Natural killer cell (primary cell): ENCODE data around the gene DEFB132. TPM values are rescaled to one million over a fixed set of nuclear protein-coding genes. Genes with fewer than 3 reads are reported as not detected.

Experiments used
- ATAC-seq, 3 donors: fragments of 150-1000 bp in 2 of 3; fragments of 200-7000 bp in 1 of 3; cut with Tn5 transposase; 1 replicate in 1 of 3; 2 replicates in 2 of 3; pipeline ENCODE4 v1.10.0; 2021; ENCODE audit warnings: mild to moderate bottlenecking in 2 of 3, moderate library complexity in 2 of 3
- DNase-seq, 2 donors: peaks; one replicate each; pipeline versions ENCODE4 v3.0.0 to v3.0.0-alpha.2; 2013 to 2021; ENCODE audit warnings: mixed read lengths in 1 of 2
- H3K27ac ChIP-seq: one replicate; pipeline ENCODE4 v1.5.1; 2013; ENCODE audit warnings: mild to moderate bottlenecking, low read length
- H3K27me3 ChIP-seq: one replicate; pipeline ENCODE4 v1.6.1; 2013; ENCODE audit warnings: low read length; ENCODE audit not compliant: control insufficient read depth, insufficient read depth
- H3K36me3 ChIP-seq: one replicate; pipeline ENCODE4 v1.6.1; 2013; ENCODE audit warnings: low read length; ENCODE audit not compliant: control insufficient read depth, insufficient read depth
- H3K4me1 ChIP-seq: one replicate; pipeline ENCODE4 v1.6.1; 2013; ENCODE audit warnings: low read length; ENCODE audit not compliant: control insufficient read depth, insufficient read depth
- H3K4me3 ChIP-seq: one replicate; pipeline ENCODE4 v1.5.1; 2013; ENCODE audit warnings: low read length
- H3K9me3 ChIP-seq: one replicate; pipeline ENCODE4 v1.6.1; 2013; ENCODE audit warnings: low read length; ENCODE audit not compliant: control insufficient read depth, insufficient read depth
- H3K27ac Mint-ChIP-seq, 2 donors: one replicate each; pipeline ENCODE4 v1.8.0; 2022; ENCODE audit warnings: mild to moderate bottlenecking in 2 of 2, mixed read lengths in 2 of 2, moderate library complexity in 1 of 2
- H3K27me3 Mint-ChIP-seq, 2 donors: one replicate each; pipeline ENCODE4 v1.8.0; 2022; ENCODE audit warnings: low read depth in 2 of 2, mixed read lengths in 2 of 2
- H3K36me3 Mint-ChIP-seq: one replicate; pipeline ENCODE4 v1.8.0; 2022; ENCODE audit warnings: mixed read lengths
- H3K4me1 Mint-ChIP-seq, 2 donors: one replicate each; pipeline ENCODE4 v1.8.0; 2022; ENCODE audit warnings: mixed read lengths in 2 of 2
- H3K4me3 Mint-ChIP-seq: one replicate; pipeline ENCODE4 v1.8.0; 2022; ENCODE audit warnings: mild to moderate bottlenecking, moderate library complexity, mixed read lengths
- H3K9me3 Mint-ChIP-seq, 2 donors: one replicate each; pipeline ENCODE4 v1.8.0; 2022; ENCODE audit warnings: mixed read lengths in 2 of 2
- CTCF ChIP-seq: fragments of 200-600 bp; IDR thresholded peaks from one replicate; pipeline ENCODE4 v1.8.0; 2022; ENCODE audit warnings: antibody characterized with exemption
- WGBS: methylation state at CpG from one replicate; pipeline ENCODE4 v1.1.7; 2013; ENCODE audit warnings: missing lambda C conversion rate; ENCODE audit not compliant: insufficient coverage; 5-methylcytosine and 5-hydroxymethylcytosine counted together
- intact Hi-C: fragments of 100-400 bp; cut with micrococcal nuclease; formaldehyde crosslinking; loops from one replicate; pipeline ENCODE4 v1.14.2; 2022
- total RNA-seq, 4 donors: library from RNA; stranded (reverse); fragments of 120-200 nt in 1 of 4; gene quantifications; one replicate each; pipeline versions ENCODE4 v1.2.3 to v1.2.4, GENCODE V29; 2013 to 2022

DEFB132 gene
- total RNA-seq = not detected
- total RNA-seq (2013) = not detected

GRCh38 chr20:257419-257818, at the start of gene DEFB132:
Gene DEFB132, plus strand, starts transcription at chr20:257724. Its CDS starts 55 bp downstream, at chr20:257779.
- H3K4me3 ChIP-seq = no peak within 1 kb of the TSS
- Mint-ChIP-seq H3K4me3 (no peak within 1 kb of the TSS), H3K9me3 (no peaks in the 10 kb centered on the region), H3K27me3 (peaks cover 11 to 22% of the 10 kb centered on the region in 2 donors), H3K4me1 (no peaks in the 10 kb centered on the region), H3K36me3 (no peaks in the 10 kb centered on the region), H3K27ac (no peak within 1 kb of the TSS)
- TF ChIP-seq CTCF = no peak
- no peak for ATAC-seq
- no peaks in the 10 kb centered on the region for H3K27me3 ChIP-seq
- WGBS = 89% methylated on average over 7 of the region's 7 CpGs
- H3K36me3 ChIP-seq = no peaks in the 10 kb centered on the region
- intact Hi-C loops = no loop called here
- DNase-seq = no peak
- H3K27ac ChIP-seq = no peak within 1 kb of the TSS
- H3K9me3 ChIP-seq = no peaks in the 10 kb centered on the region
- H3K4me1 ChIP-seq = no peaks in the 10 kb centered on the region

GRCh38 chr20:208942-209566, 48.5 kb upstream of the DEFB132 start:
- H3K4me1 ChIP-seq = no peaks in the 10 kb centered on the region
- Mint-ChIP-seq H3K4me1 (no peaks in the 10 kb centered on the region), H3K27me3 (peaks cover 5 to 19% of the 10 kb centered on the region in 2 donors), H3K9me3 (no peaks in the 10 kb centered on the region), H3K4me3 (no peak overlapping the region), H3K27ac (no peak overlapping the region), H3K36me3 (no peaks in the 10 kb centered on the region)
- no peak overlapping the region for H3K4me3 ChIP-seq
- intact Hi-C loops = loop anchor here (1.0 to 5.0 kb wide), 2 partner anchors 58 to 121 kb away; no protein-coding TSS in a partner anchor
- TF ChIP-seq CTCF = peak; percentile 36
- H3K9me3 ChIP-seq = no peaks in the 10 kb centered on the region
- peak; percentile 54 to 74 (median 64) for ATAC-seq
- no peak overlapping the region for H3K27ac ChIP-seq
- no peaks in the 10 kb centered on the region for H3K36me3 ChIP-seq
- DNase-seq = peak in 1 of 2 donors; percentile 69
- peaks cover 4% of the 10 kb centered on the region for H3K27me3 ChIP-seq
- 35% methylated on average over 3 of the region's 5 CpGs for WGBS

- Histone ChIP-seq H3K27ac (no peak overlapping the region), H3K9me3 (no peaks in the 10 kb centered on the region), H3K27me3 (no peaks in the 10 kb centered on the region), H3K4me3 (no peak overlapping the region), H3K36me3 (no peaks in the 10 kb centered on the region), H3K4me1 (no peaks in the 10 kb centered on the region)
- Mint-ChIP-seq H3K9me3 (no peaks in the 10 kb centered on the region), H3K4me3 (no peak overlapping the region), H3K27ac (no peak overlapping the region), H3K27me3 (peaks cover 5 to 24% of the 10 kb centered on the region in 2 donors), H3K36me3 (no peaks in the 10 kb centered on the region), H3K4me1 (no peaks in the 10 kb centered on the region)
- intact Hi-C loops = no loop called here
- WGBS = 63% methylated on average over 6 of the region's 7 CpGs
- DNase-seq = no peak
- no peak for TF ChIP-seq CTCF
- no peak for ATAC-seq
Measured at GRCh38 chr20:210809-211502, 46.6 kb upstream of the DEFB132 start.
